ENCODE data around the gene TCF4.

DNA sequence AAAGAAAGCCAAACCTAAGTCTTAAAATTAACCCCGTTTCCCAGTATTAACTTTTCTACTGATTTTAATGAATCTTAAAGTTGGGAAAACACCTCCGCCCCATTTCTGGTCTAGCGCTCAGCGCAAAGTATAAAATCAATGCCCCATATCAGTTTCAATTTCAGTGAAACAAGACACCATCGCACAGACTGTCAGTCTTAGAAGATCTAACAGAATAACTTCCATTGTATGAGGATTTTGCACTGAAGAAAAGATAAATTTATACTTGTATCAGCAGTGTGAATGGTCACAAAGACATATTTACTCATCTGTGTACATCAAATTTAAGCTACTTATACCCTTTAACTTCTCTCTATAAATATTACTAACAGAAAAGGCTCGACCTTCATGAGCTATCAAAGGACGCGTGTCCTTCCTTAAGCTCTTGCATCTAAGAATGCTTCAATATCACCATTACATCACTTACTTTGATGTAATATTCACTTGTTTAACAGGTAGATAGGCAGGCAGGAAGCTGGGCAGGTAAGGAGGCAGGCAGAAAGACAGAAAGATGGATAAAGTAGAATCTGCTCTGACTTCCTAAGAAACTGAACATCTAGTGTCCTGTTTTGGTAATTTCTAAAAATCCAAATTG is 183.0 kb downstream of the TCF4 start:
- TF ChIP-seq ISL1 (CRISPR knock-in tag; IDR thresholded peaks at IDR 0.05) (no peak), RARB (CRISPR knock-in tag; IDR thresholded peaks at IDR 0.05) (no peak), PPARA (CRISPR knock-in tag; IDR thresholded peaks at IDR 0.05; ENCODE audit: borderline replicate concordance) (no peak), GLIS3 (CRISPR knock-in tag; IDR thresholded peaks at IDR 0.05) (no peak), OSR1 (CRISPR knock-in tag; IDR thresholded peaks at IDR 0.05) (no peak)
- TF ChIP-seq, protein P1, sequence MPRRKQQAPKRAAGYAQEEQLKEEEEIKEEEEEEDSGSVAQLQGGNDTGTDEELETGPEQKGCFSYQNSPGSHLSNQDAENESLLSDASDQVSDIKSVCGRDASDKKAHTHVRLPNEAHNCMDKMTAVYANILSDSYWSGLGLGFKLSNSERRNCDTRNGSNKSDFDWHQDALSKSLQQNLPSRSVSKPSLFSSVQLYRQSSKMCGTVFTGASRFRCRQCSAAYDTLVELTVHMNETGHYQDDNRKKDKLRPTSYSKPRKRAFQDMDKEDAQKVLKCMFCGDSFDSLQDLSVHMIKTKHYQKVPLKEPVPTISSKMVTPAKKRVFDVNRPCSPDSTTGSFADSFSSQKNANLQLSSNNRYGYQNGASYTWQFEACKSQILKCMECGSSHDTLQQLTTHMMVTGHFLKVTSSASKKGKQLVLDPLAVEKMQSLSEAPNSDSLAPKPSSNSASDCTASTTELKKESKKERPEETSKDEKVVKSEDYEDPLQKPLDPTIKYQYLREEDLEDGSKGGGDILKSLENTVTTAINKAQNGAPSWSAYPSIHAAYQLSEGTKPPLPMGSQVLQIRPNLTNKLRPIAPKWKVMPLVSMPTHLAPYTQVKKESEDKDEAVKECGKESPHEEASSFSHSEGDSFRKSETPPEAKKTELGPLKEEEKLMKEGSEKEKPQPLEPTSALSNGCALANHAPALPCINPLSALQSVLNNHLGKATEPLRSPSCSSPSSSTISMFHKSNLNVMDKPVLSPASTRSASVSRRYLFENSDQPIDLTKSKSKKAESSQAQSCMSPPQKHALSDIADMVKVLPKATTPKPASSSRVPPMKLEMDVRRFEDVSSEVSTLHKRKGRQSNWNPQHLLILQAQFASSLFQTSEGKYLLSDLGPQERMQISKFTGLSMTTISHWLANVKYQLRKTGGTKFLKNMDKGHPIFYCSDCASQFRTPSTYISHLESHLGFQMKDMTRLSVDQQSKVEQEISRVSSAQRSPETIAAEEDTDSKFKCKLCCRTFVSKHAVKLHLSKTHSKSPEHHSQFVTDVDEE (CRISPR knock-in tag; IDR thresholded peaks at IDR 0.05), result no peak

Measured in SK-N-SH treated with all-trans-retinoic acid at 6 μM for 48 hours (cell line).